B cell (primary cell): ENCODE measurements around the gene SEC24C.
"Not testable (repeated sequence)": the region's sequence is repeated elsewhere in the genome, so short reads cannot be mapped to it uniquely, and the experiment has no call there.

Experiments
- EZH2 ChIP-seq: IDR thresholded peaks from 2 replicates; pipeline ENCODE4 v1.6.1; 2012; ENCODE audit warnings: borderline replicate concordance, low read depth, mild to moderate bottlenecking, moderate library complexity, low read length; ENCODE audit not compliant: insufficient read depth, poor library complexity, severe bottlenecking
- TF ChIP-seq, protein P1 (sequence below): fragments of 200-600 bp; IDR thresholded peaks from one replicate; pipeline ENCODE4 v1.8.0; 2022; ENCODE audit warnings: antibody characterized with exemption, mild to moderate bottlenecking

GRCh38 chr10:73740501-73741254 lies 3.5 kb upstream of the SEC24C start:
- TF ChIP-seq, protein P1, sequence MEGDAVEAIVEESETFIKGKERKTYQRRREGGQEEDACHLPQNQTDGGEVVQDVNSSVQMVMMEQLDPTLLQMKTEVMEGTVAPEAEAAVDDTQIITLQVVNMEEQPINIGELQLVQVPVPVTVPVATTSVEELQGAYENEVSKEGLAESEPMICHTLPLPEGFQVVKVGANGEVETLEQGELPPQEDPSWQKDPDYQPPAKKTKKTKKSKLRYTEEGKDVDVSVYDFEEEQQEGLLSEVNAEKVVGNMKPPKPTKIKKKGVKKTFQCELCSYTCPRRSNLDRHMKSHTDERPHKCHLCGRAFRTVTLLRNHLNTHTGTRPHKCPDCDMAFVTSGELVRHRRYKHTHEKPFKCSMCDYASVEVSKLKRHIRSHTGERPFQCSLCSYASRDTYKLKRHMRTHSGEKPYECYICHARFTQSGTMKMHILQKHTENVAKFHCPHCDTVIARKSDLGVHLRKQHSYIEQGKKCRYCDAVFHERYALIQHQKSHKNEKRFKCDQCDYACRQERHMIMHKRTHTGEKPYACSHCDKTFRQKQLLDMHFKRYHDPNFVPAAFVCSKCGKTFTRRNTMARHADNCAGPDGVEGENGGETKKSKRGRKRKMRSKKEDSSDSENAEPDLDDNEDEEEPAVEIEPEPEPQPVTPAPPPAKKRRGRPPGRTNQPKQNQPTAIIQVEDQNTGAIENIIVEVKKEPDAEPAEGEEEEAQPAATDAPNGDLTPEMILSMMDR, result not testable (repeated sequence)
- not testable (repeated sequence) for TF ChIP-seq EZH2
